ENCODE results near the gene CEP44.
"Not testable (repeated sequence)": the region's sequence is repeated elsewhere in the genome, so short reads cannot be mapped to it uniquely, and the experiment has no call there.

Gene CEP44

GRCh38 chr4:174261432-174261831 is 22.3 kb upstream of the CEP44 start:
- H2AFZ ChIP-seq (ENCODE audit: low read depth, low read length); H3K4me3 ChIP-seq (ENCODE audit: low read length); H3K9me3 ChIP-seq (ENCODE audit: low read length); H3K27me3 ChIP-seq (ENCODE audit: insufficient read depth, low read length); H3K4me1 ChIP-seq (ENCODE audit: insufficient read depth, low read length): not testable (repeated sequence)
- peaks cover 19% of the 10 kb centered on the region for H3K36me3 ChIP-seq (ENCODE audit: insufficient read depth, low read length)

GRCh38 chr4:174262624-174263444 is 20.9 kb upstream of the CEP44 start:
- Histone ChIP-seq H3K9me3 (ENCODE audit: low read length) (no peaks in the 10 kb centered on the region), H3K36me3 (ENCODE audit: insufficient read depth, low read length) (peaks cover 13% of the 10 kb centered on the region), H3K27me3 (ENCODE audit: insufficient read depth, low read length) (no peaks in the 10 kb centered on the region), H3K4me1 (ENCODE audit: insufficient read depth, low read length) (peaks cover 7% of the 10 kb centered on the region), H2AFZ (ENCODE audit: low read depth, low read length) (no peak overlapping the region), H3K4me3 (ENCODE audit: low read length) (no peak overlapping the region)

- peaks cover 7% of the 10 kb centered on the region for H3K4me1 ChIP-seq (ENCODE audit: insufficient read depth, low read length)
- H3K27me3 ChIP-seq (ENCODE audit: insufficient read depth, low read length): no peaks in the 10 kb centered on the region
- H3K4me3 ChIP-seq (ENCODE audit: low read length): no peak overlapping the region
- no peak overlapping the region for H2AFZ ChIP-seq (ENCODE audit: low read depth, low read length)
- peaks cover 9% of the 10 kb centered on the region for H3K36me3 ChIP-seq (ENCODE audit: insufficient read depth, low read length)
- no peaks in the 10 kb centered on the region for H3K9me3 ChIP-seq (ENCODE audit: low read length)
Measured at GRCh38 chr4:174263445-174263736, 20.3 kb upstream of the CEP44 start.

DNA sequence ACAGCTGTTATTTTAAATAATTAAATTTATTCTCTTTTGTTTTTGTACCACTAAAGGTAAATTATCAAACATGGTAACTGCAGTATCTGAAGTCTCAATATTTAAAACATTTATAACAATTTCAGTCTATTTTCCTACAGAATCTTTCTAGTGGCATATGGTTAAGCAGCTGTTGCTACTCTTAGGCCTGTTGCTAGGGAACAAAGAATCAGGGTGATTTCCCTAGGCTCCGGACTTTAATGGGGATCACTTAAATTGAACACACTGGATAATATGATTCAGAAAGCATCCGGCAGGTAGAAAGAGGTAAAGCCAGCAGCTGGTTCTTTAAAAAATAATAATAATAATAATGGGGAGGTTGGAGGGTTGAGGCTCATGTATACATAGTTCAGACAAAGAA is 17.8 kb upstream of the CEP44 start:
- H3K4me1 ChIP-seq (ENCODE audit: insufficient read depth, low read length): peaks cover 7% of the 10 kb centered on the region
- H3K4me3 ChIP-seq (ENCODE audit: low read length): no peak overlapping the region
- H3K36me3 ChIP-seq (ENCODE audit: insufficient read depth, low read length): peaks cover 4% of the 10 kb centered on the region
- H3K27me3 ChIP-seq (ENCODE audit: insufficient read depth, low read length): no peaks in the 10 kb centered on the region
- H3K9me3 ChIP-seq (ENCODE audit: low read length): no peaks in the 10 kb centered on the region
- no peak overlapping the region for H2AFZ ChIP-seq (ENCODE audit: low read depth, low read length)

DNA sequence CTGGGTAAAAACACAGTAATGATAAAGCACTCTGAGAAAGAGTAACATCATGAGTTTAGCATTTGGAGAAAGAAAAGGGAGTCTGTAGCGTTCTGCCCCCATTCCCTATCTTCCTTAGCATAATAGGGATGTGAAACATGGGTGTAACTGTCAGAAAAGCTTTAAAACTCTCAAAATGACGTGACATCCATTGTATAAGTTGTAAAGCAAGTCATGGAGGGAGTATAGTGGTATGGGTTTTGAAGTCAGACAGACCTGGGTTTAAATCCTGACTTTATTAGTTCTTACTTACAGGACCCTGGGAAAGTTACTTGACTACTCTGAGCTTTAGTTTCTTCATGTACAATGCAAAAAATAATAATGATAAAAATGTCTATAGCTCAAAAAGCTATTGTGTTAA is 17.3 kb upstream of the CEP44 start:
- Histone ChIP-seq H3K4me1 (ENCODE audit: insufficient read depth, low read length) (peaks cover 7% of the 10 kb centered on the region), H3K9me3 (ENCODE audit: low read length) (no peaks in the 10 kb centered on the region), H3K4me3 (ENCODE audit: low read length) (no peak overlapping the region), H2AFZ (ENCODE audit: low read depth, low read length) (no peak overlapping the region), H3K27me3 (ENCODE audit: insufficient read depth, low read length) (no peaks in the 10 kb centered on the region), H3K36me3 (ENCODE audit: insufficient read depth, low read length) (peaks cover 4% of the 10 kb centered on the region)

GRCh38 chr4:174273930-174274329 is 9.8 kb upstream of the CEP44 start:
- H3K27me3 ChIP-seq (ENCODE audit: insufficient read depth, low read length): no peaks in the 10 kb centered on the region
- no peak overlapping the region for H3K4me3 ChIP-seq (ENCODE audit: low read length)
- peaks cover 13% of the 10 kb centered on the region for H3K4me1 ChIP-seq (ENCODE audit: insufficient read depth, low read length)
- H3K36me3 ChIP-seq (ENCODE audit: insufficient read depth, low read length): no peaks in the 10 kb centered on the region
- no peak overlapping the region for H2AFZ ChIP-seq (ENCODE audit: low read depth, low read length)
- no peaks in the 10 kb centered on the region for H3K9me3 ChIP-seq (ENCODE audit: low read length)

- Histone ChIP-seq H3K9me3 (ENCODE audit: low read length) (no peaks in the 10 kb centered on the region), H3K36me3 (ENCODE audit: insufficient read depth, low read length) (no peaks in the 10 kb centered on the region), H3K27me3 (ENCODE audit: insufficient read depth, low read length) (no peaks in the 10 kb centered on the region), H3K4me3 (ENCODE audit: low read length) (no peak overlapping the region), H3K4me1 (ENCODE audit: insufficient read depth, low read length) (peaks cover 13% of the 10 kb centered on the region), H2AFZ (ENCODE audit: low read depth, low read length) (no peak overlapping the region)
Measured at GRCh38 chr4:174274436-174274835, 9.3 kb upstream of the CEP44 start.

DNA sequence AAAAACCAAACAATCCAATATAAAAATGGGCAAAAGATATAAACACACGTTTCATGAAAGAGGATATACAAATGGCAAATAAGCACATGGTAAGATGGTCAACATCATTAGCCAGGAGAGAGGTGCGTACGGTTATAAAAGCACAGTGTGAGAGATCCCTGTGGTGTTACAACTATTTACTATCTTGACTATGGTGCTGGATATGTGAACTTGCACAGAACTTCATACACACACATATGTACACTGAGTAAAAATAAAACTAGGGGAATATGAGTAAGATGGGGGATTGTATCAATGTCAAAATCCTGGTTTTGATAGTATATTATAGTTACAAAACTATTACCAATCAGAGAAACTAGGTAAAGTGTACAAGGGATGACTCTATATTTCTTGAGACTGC is 8.6 kb upstream of the CEP44 start:
- no peaks in the 10 kb centered on the region for H3K27me3 ChIP-seq (ENCODE audit: insufficient read depth, low read length)
- H3K4me3 ChIP-seq (ENCODE audit: low read length): no peak overlapping the region
- no peaks in the 10 kb centered on the region for H3K36me3 ChIP-seq (ENCODE audit: insufficient read depth, low read length)
- no peaks in the 10 kb centered on the region for H3K9me3 ChIP-seq (ENCODE audit: low read length)
- no peak overlapping the region for H2AFZ ChIP-seq (ENCODE audit: low read depth, low read length)
- peaks cover 13% of the 10 kb centered on the region for H3K4me1 ChIP-seq (ENCODE audit: insufficient read depth, low read length)

- no peaks in the 10 kb centered on the region for H3K36me3 ChIP-seq (ENCODE audit: insufficient read depth, low read length)
- no peaks in the 10 kb centered on the region for H3K27me3 ChIP-seq (ENCODE audit: insufficient read depth, low read length)
- H2AFZ ChIP-seq (ENCODE audit: low read depth, low read length): no peak overlapping the region
Measured at GRCh38 chr4:174277433-174277832, 6.3 kb upstream of the CEP44 start.

GRCh38 chr4:174278467-174278866 is 5.2 kb upstream of the CEP44 start:
- Histone ChIP-seq H3K36me3 (ENCODE audit: insufficient read depth, low read length) (no peaks in the 10 kb centered on the region), H2AFZ (ENCODE audit: low read depth, low read length) (no peak overlapping the region), H3K4me1 (ENCODE audit: insufficient read depth, low read length) (peaks cover 25% of the 10 kb centered on the region), H3K9me3 (ENCODE audit: low read length) (no peaks in the 10 kb centered on the region), H3K4me3 (ENCODE audit: low read length) (no peak overlapping the region), H3K27me3 (ENCODE audit: insufficient read depth, low read length) (no peaks in the 10 kb centered on the region)

More at GRCh38 chr4:174277433-174277832, 6.3 kb upstream of the CEP44 start:
- peaks cover 24% of the 10 kb centered on the region for H3K4me1 ChIP-seq (ENCODE audit: insufficient read depth, low read length)
- no peak overlapping the region for H3K4me3 ChIP-seq (ENCODE audit: low read length)
- no peaks in the 10 kb centered on the region for H3K9me3 ChIP-seq (ENCODE audit: low read length)

DNA sequence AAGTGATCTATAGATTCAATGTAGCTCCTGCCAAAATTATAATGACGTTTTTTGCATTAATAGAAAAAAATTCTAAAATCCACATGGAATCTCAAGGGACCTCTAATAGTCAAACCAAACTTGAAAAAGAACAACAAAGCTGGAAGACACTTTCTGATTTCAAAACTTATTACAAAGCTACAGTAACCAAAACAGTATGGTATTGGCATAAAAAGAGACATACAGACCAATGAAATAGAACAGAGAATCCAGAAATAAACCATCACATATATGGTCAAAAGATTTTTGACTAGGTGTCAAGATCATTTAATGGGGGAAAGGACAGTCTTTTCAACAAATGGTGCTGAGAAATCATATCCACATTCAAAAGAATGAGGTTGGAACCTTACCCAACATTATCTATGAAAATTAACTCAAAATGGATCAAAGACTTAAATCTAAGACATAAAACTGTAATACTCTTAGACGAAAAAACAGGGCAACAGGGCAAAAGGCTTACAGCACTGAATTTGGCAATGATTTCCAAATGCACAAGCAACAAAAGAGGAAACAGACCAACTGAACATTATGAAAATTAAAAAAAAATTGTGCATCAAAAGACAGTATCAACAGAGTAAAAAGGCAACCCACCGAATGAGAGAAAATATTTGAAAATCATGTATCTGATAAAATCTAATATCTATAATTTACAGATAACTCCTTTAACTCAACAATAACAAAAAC is 4.1 kb upstream of the CEP44 start:
- Histone ChIP-seq H2AFZ (ENCODE audit: low read depth, low read length) (no peak overlapping the region), H3K36me3 (ENCODE audit: insufficient read depth, low read length) (no peaks in the 10 kb centered on the region), H3K27me3 (ENCODE audit: insufficient read depth, low read length) (no peaks in the 10 kb centered on the region), H3K4me3 (ENCODE audit: low read length) (no peak overlapping the region), H3K4me1 (ENCODE audit: insufficient read depth, low read length) (peaks cover 25% of the 10 kb centered on the region), H3K9me3 (ENCODE audit: low read length) (no peaks in the 10 kb centered on the region)

- H3K9me3 ChIP-seq (ENCODE audit: low read length): no peaks in the 10 kb centered on the region
- peaks cover 31% of the 10 kb centered on the region for H3K4me1 ChIP-seq (ENCODE audit: insufficient read depth, low read length)
- H3K36me3 ChIP-seq (ENCODE audit: insufficient read depth, low read length): no peaks in the 10 kb centered on the region
- no peak overlapping the region for H3K4me3 ChIP-seq (ENCODE audit: low read length)
- H3K27me3 ChIP-seq (ENCODE audit: insufficient read depth, low read length): no peaks in the 10 kb centered on the region
- H2AFZ ChIP-seq (ENCODE audit: low read depth, low read length): no peak overlapping the region
Measured at GRCh38 chr4:174281182-174281737, 2.5 kb upstream of the CEP44 start.

DNA sequence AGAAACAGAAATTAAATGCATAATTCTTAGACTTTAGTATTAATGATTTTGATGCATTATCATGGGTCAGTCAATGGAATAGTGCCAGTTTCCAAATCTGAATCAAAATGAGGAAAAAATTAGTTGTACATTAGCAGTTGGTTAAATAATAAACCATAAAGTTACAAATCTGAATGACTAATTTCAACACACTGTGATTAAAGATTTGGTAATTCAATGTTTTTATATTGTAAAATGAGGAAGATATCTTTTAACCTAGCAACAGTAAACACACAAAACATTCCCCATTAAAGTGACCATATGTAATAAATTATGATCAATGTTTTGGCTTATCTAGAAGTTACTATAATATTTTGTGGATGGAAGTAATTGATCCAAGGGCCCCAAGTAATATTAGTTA is 1.8 kb upstream of the CEP44 start:
- peaks cover 30% of the 10 kb centered on the region for H3K4me1 ChIP-seq (ENCODE audit: insufficient read depth, low read length)
- no peaks in the 10 kb centered on the region for H3K27me3 ChIP-seq (ENCODE audit: insufficient read depth, low read length)
- H3K36me3 ChIP-seq (ENCODE audit: insufficient read depth, low read length): no peaks in the 10 kb centered on the region
- H3K9me3 ChIP-seq (ENCODE audit: low read length): no peaks in the 10 kb centered on the region
- peak overlapping the region; percentile 86 for H3K4me3 ChIP-seq (ENCODE audit: low read length)
- H2AFZ ChIP-seq (ENCODE audit: low read depth, low read length): no peak overlapping the region

Measured in neuron (in vitro differentiated cells).